Activated CD4-positive, alpha-beta memory T cell treated with anti-CD3 and anti-CD28 coated beads, Interleukin-2, amount 10 ng/mL, durations not matched to agents 7 days and 5 days (primary cell): ENCODE measurements around the gene CCDC78. TPM values are rescaled to one million over a fixed set of nuclear protein-coding genes. Genes with fewer than 3 reads are reported as not detected.

Experiments used
- CTCF ChIA-PET: fragments of 350-600 bp; sonication (Branson Sonifier 250); formaldehyde crosslinking; loops from one replicate; lab custom pipeline; 2021; ENCODE audit warnings: antibody characterized with exemption, inconsistent platforms; lab: Charles Lee
- POLR2A ChIA-PET: fragments of 350-600 bp; sonication (Branson Sonifier 250); formaldehyde crosslinking; loops from one replicate; lab custom pipeline; 2021; ENCODE audit warnings: antibody characterized with exemption; lab: Charles Lee
- DNase-seq: peaks from one replicate; pipeline ENCODE4 v3.0.0-alpha.2; 2020
- H3K27ac Mint-ChIP-seq: one replicate; pipeline ENCODE4 v1.8.0; 2021; ENCODE audit warnings: mild to moderate bottlenecking, mixed read lengths
- H3K27me3 Mint-ChIP-seq: one replicate; pipeline ENCODE4 v1.8.0; 2021; ENCODE audit warnings: mixed read lengths
- H3K36me3 Mint-ChIP-seq: one replicate; pipeline ENCODE4 v1.8.0; 2021; ENCODE audit warnings: low read depth, mixed read lengths
- H3K4me1 Mint-ChIP-seq: one replicate; pipeline ENCODE4 v1.8.0; 2021; ENCODE audit warnings: mixed read lengths
- H3K4me3 Mint-ChIP-seq: one replicate; pipeline ENCODE4 v1.8.0; 2021; ENCODE audit warnings: mild to moderate bottlenecking, mixed read lengths
- H3K9me3 Mint-ChIP-seq: one replicate; pipeline ENCODE4 v1.8.0; 2021; ENCODE audit warnings: mixed read lengths
- total RNA-seq, 2 experiments: library from RNA; stranded (reverse); gene quantifications; one replicate each; pipeline ENCODE4 v1.2.3, GENCODE V29; 2021

CCDC78 gene
- 1 to 10 TPM; 1.9 to 2.3 TPM for total RNA-seq

- Mint-ChIP-seq H3K27ac (no peak within 1 kb of the TSS), H3K27me3 (no peaks in the 10 kb centered on the region), H3K9me3 (no peaks in the 10 kb centered on the region), H3K4me1 (peaks cover 3% of the 10 kb centered on the region), H3K36me3 (no peaks in the 10 kb centered on the region), H3K4me3 (peak within 1 kb of the TSS; percentile 56)
- POLR2A ChIA-PET, result interaction anchor here (0.7 to 2.5 kb wide), 5 partner anchors 10 to 36 kb away, joined by 3 to 15 read pairs (median 7); partner anchors contain the start of genes CIAO3 and METRN
- DNase-seq, result peak; percentile 65
- CTCF ChIA-PET, result interaction anchor here (1.5 to 1.8 kb wide), 3 partner anchors 14 to 24 kb away, joined by 3 to 12 read pairs (median 4); no protein-coding TSS in a partner anchor
Measured at GRCh38 chr16:726438-727290, at the start of gene CCDC78, which contains the start of gene HAGHL. Gene CCDC78, minus strand, starts transcription at chr16:726443. Its CDS starts 76 bp downstream, at chr16:726367. Gene HAGHL, plus strand, starts transcription at chr16:727106. Its CDS starts 404 bp downstream, at chr16:727510.

GRCh38 chr16:775236-775796, 49.1 kb upstream of the CCDC78 start:
- H3K27ac Mint-ChIP-seq, result no peak overlapping the region
- peaks cover 5% of the 10 kb centered on the region for H3K4me1 Mint-ChIP-seq
- no peak overlapping the region for H3K4me3 Mint-ChIP-seq
- no peak for DNase-seq
- H3K36me3 Mint-ChIP-seq, result no peaks in the 10 kb centered on the region
- peaks cover 2% of the 10 kb centered on the region for H3K27me3 Mint-ChIP-seq
- POLR2A ChIA-PET, result no interaction called here
- CTCF ChIA-PET, result no interaction called here
- H3K9me3 Mint-ChIP-seq, result no peaks in the 10 kb centered on the region

GRCh38 chr16:774086-775001, 48.1 kb upstream of the CCDC78 start:
- CTCF ChIA-PET, result interaction anchor here (0.7 kb wide), 1 partner anchor 54 kb away, joined by 3 read pairs; no protein-coding TSS in a partner anchor
- Mint-ChIP-seq H3K36me3 (no peaks in the 10 kb centered on the region), H3K4me3 (no peak overlapping the region), H3K9me3 (no peaks in the 10 kb centered on the region), H3K27ac (no peak overlapping the region), H3K4me1 (peaks cover 5% of the 10 kb centered on the region), H3K27me3 (peaks cover 2% of the 10 kb centered on the region)
- DNase-seq, result no peak
- POLR2A ChIA-PET, result no interaction called here

- CTCF ChIA-PET, result no interaction called here
- Mint-ChIP-seq H3K9me3 (no peaks in the 10 kb centered on the region), H3K4me3 (no peak overlapping the region), H3K27me3 (peaks cover 2% of the 10 kb centered on the region), H3K36me3 (no peaks in the 10 kb centered on the region), H3K27ac (no peak overlapping the region), H3K4me1 (peaks cover 4% of the 10 kb centered on the region)
- POLR2A ChIA-PET, result no interaction called here
- DNase-seq, result no peak
Measured at GRCh38 chr16:772959-773358, 46.7 kb upstream of the CCDC78 start.

GRCh38 chr16:770411-770810, 44.2 kb upstream of the CCDC78 start:
- Mint-ChIP-seq H3K27ac (no peak overlapping the region), H3K9me3 (no peaks in the 10 kb centered on the region), H3K36me3 (no peaks in the 10 kb centered on the region), H3K4me3 (no peak overlapping the region), H3K4me1 (no peaks in the 10 kb centered on the region), H3K27me3 (no peaks in the 10 kb centered on the region)
- CTCF ChIA-PET, result no interaction called here
- no peak for DNase-seq
- POLR2A ChIA-PET, result no interaction called here

GRCh38 chr16:769934-770333, 43.7 kb upstream of the CCDC78 start:
- no peak for DNase-seq
- Mint-ChIP-seq H3K9me3 (no peaks in the 10 kb centered on the region), H3K27ac (no peak overlapping the region), H3K36me3 (no peaks in the 10 kb centered on the region), H3K4me3 (no peak overlapping the region), H3K27me3 (no peaks in the 10 kb centered on the region), H3K4me1 (no peaks in the 10 kb centered on the region)
- ChIA-PET POLR2A (no interaction called here), CTCF (no interaction called here)

GRCh38 chr16:769184-769784, 43.0 kb upstream of the CCDC78 start:
- DNase-seq, result no peak
- POLR2A ChIA-PET, result interaction anchor here (0.6 kb wide), 1 partner anchor 26 kb away, joined by 3 read pairs; no protein-coding TSS in a partner anchor
- CTCF ChIA-PET, result no interaction called here
- Mint-ChIP-seq H3K36me3 (no peaks in the 10 kb centered on the region), H3K4me1 (no peaks in the 10 kb centered on the region), H3K27me3 (no peaks in the 10 kb centered on the region), H3K4me3 (no peak overlapping the region), H3K27ac (no peak overlapping the region), H3K9me3 (no peaks in the 10 kb centered on the region)

- H3K27me3 Mint-ChIP-seq, result no peaks in the 10 kb centered on the region
- no peaks in the 10 kb centered on the region for H3K9me3 Mint-ChIP-seq
- H3K4me1 Mint-ChIP-seq, result no peaks in the 10 kb centered on the region
- POLR2A ChIA-PET, result no interaction called here
- no peak overlapping the region for H3K4me3 Mint-ChIP-seq
- no peaks in the 10 kb centered on the region for H3K36me3 Mint-ChIP-seq
- CTCF ChIA-PET, result no interaction called here
- DNase-seq, result no peak
- H3K27ac Mint-ChIP-seq, result no peak overlapping the region
Measured at GRCh38 chr16:768428-768827, 42.2 kb upstream of the CCDC78 start.

- CTCF ChIA-PET, result no interaction called here
- no peaks in the 10 kb centered on the region for H3K27me3 Mint-ChIP-seq
- POLR2A ChIA-PET, result no interaction called here
Measured at GRCh38 chr16:767743-768235, 41.5 kb upstream of the CCDC78 start.

GRCh38 chr16:766820-767640, 40.8 kb upstream of the CCDC78 start:
- POLR2A ChIA-PET, result no interaction called here
- CTCF ChIA-PET, result interaction anchor here (1.5 kb wide), 1 partner anchor 27 kb away, joined by 3 read pairs; the partner anchor contains the start of gene CIAO3
- no peak for DNase-seq

More at GRCh38 chr16:767743-768235, 41.5 kb upstream of the CCDC78 start:
- Mint-ChIP-seq H3K27ac (no peak overlapping the region), H3K4me1 (no peaks in the 10 kb centered on the region), H3K36me3 (no peaks in the 10 kb centered on the region), H3K9me3 (no peaks in the 10 kb centered on the region), H3K4me3 (no peak overlapping the region)
- DNase-seq, result no peak

GRCh38 chr16:766008-766819, 40.0 kb upstream of the CCDC78 start:
- Mint-ChIP-seq H3K27ac (no peak overlapping the region), H3K36me3 (no peaks in the 10 kb centered on the region), H3K27me3 (no peaks in the 10 kb centered on the region), H3K4me1 (no peaks in the 10 kb centered on the region), H3K9me3 (no peaks in the 10 kb centered on the region), H3K4me3 (no peak overlapping the region)
- DNase-seq, result no peak
- POLR2A ChIA-PET, result interaction anchor here (0.7 kb wide), 1 partner anchor 12 kb away, joined by 3 read pairs; no protein-coding TSS in a partner anchor
- CTCF ChIA-PET, result interaction anchor here (1.5 kb wide), 1 partner anchor 26 kb away, joined by 3 read pairs; the partner anchor contains the start of gene CIAO3

More at GRCh38 chr16:766820-767640, 40.8 kb upstream of the CCDC78 start:
- Mint-ChIP-seq H3K9me3 (no peaks in the 10 kb centered on the region), H3K27ac (no peak overlapping the region), H3K4me1 (no peaks in the 10 kb centered on the region), H3K36me3 (no peaks in the 10 kb centered on the region), H3K27me3 (no peaks in the 10 kb centered on the region), H3K4me3 (no peak overlapping the region)
